Immature natural killer cell (primary cell): ENCODE measurements around the gene CEBPE. TPM values are rescaled to one million over a fixed set of nuclear protein-coding genes. Genes with fewer than 3 reads are reported as not detected.

Experiments
- DNase-seq, 3 donors: peaks; one replicate each; pipeline ENCODE4 v3.0.0; 2022; ENCODE audit warnings: mixed read lengths in 1 of 3
- H3K27ac Mint-ChIP-seq, 6 donors: one replicate each; pipeline ENCODE4 v1.8.0; 2020; ENCODE audit warnings: mixed read lengths in 6 of 6, mild to moderate bottlenecking in 5 of 6, inconsistent platforms in 4 of 6, moderate library complexity in 3 of 6
- H3K27me3 Mint-ChIP-seq, 3 donors: one replicate each; pipeline ENCODE4 v1.8.0; 2020 to 2021; ENCODE audit warnings: low read depth in 3 of 3, mild to moderate bottlenecking in 3 of 3, mixed read lengths in 3 of 3, moderate library complexity in 3 of 3, inconsistent platforms in 1 of 3
- H3K36me3 Mint-ChIP-seq, 3 donors: one replicate each; pipeline ENCODE4 v1.8.0; 2020; ENCODE audit warnings: mixed read lengths in 3 of 3, inconsistent platforms in 2 of 3, mild to moderate bottlenecking in 2 of 3
- H3K4me1 Mint-ChIP-seq, 2 donors: one replicate each; pipeline ENCODE4 v1.8.0; 2020; ENCODE audit warnings: inconsistent platforms in 2 of 2, mild to moderate bottlenecking in 2 of 2, mixed read lengths in 2 of 2, moderate library complexity in 1 of 2
- H3K4me3 Mint-ChIP-seq, 5 donors: one replicate each; pipeline ENCODE4 v1.8.0; 2020; ENCODE audit warnings: mild to moderate bottlenecking in 5 of 5, mixed read lengths in 5 of 5, inconsistent platforms in 3 of 5, moderate library complexity in 3 of 5
- H3K9me3 Mint-ChIP-seq, 6 donors: one replicate each; pipeline ENCODE4 v1.8.0; 2020; ENCODE audit warnings: mild to moderate bottlenecking in 6 of 6, mixed read lengths in 6 of 6, inconsistent platforms in 4 of 6, moderate library complexity in 3 of 6
- polyA plus RNA-seq, 3 donors: library from polyadenylated mRNA; unstranded; fragments of 300-500 nt; fragmentation: Illumina TruSeq; gene quantifications; one replicate each; pipeline ENCODE4 v1.2.3, GENCODE V29; 2021

Gene CEBPE
- polyA plus RNA-seq, 3 donors from 2014 or later = not detected

DNA sequence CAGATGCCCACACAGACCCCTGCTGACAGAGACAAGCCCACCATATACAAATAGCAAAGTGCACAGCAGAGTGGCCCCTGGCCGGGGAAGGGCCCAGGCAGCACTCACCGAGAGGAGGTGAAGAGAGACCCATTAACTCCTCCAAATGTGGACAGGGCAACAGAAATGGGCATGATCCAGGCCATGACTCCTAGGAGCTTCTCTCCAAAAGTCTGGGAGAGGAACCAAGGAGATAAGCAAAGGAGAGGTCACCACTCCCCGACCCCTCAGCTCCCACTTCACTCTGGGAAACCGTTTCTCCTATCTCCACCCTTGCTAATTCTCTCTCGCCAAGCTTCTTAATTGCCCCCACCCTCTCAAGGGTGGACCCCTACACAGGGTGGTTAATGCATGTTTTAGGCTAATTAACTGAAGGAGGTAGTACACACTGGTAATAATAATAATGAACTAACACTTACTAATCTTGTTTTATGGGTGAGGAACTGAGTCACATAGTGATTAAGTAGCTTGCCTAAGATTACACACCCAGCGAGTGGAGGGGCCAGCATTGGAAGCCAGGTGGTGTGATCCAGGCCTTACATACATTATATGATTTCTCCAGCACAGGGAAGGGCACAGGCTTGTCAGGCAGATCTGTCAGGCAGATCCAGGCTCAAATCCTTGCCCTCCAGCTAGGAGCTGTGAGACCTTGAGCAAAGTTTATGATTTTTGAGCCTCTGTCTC is 18.9 kb upstream of the CEBPE start:
- H3K9me3 Mint-ChIP-seq = no peaks in the 10 kb centered on the region
- no peak overlapping the region for H3K27ac Mint-ChIP-seq
- H3K4me3 Mint-ChIP-seq = no peak overlapping the region
- peaks cover 0 to 1% (median 1%) of the 10 kb centered on the region in 3 donors for H3K27me3 Mint-ChIP-seq
- no peak for DNase-seq
- H3K4me1 Mint-ChIP-seq = no peaks in the 10 kb centered on the region
- H3K36me3 Mint-ChIP-seq = no peaks in the 10 kb centered on the region

DNA sequence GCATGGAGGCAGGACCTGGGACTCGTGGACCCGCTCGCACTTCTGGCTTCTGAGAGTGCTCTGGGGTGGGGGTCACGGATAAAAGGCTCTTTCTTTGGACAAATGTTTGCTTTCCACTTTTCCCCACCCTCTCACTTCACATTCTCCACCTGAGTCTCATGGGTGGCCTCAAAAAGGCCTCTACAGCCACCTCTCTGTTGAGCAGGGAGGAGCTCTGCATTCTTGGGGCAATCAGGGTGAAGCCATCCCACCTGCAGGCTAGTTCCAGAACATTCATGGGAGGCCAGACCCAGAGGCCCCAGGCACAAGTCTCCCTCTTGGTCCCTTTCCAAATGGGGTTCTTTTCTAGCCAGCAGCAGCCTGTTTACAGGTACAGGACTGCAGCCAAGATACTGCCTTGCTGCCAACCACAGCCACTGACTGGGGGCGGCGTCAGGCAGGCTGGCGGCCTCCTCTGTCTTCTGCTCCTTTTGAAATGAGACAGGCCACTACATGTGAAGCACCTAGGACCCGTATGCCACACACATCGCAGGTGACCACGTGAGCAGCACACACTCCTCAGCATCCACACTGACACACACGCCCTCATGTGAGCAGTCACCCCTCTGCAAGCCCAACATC is 18.2 kb upstream of the CEBPE start:
- peaks cover 0 to 1% (median 1%) of the 10 kb centered on the region in 3 donors for H3K27me3 Mint-ChIP-seq
- no peak for DNase-seq
- no peak overlapping the region for H3K27ac Mint-ChIP-seq
- no peaks in the 10 kb centered on the region for H3K36me3 Mint-ChIP-seq
- no peaks in the 10 kb centered on the region for H3K9me3 Mint-ChIP-seq
- H3K4me1 Mint-ChIP-seq = no peaks in the 10 kb centered on the region
- no peak overlapping the region for H3K4me3 Mint-ChIP-seq

DNA sequence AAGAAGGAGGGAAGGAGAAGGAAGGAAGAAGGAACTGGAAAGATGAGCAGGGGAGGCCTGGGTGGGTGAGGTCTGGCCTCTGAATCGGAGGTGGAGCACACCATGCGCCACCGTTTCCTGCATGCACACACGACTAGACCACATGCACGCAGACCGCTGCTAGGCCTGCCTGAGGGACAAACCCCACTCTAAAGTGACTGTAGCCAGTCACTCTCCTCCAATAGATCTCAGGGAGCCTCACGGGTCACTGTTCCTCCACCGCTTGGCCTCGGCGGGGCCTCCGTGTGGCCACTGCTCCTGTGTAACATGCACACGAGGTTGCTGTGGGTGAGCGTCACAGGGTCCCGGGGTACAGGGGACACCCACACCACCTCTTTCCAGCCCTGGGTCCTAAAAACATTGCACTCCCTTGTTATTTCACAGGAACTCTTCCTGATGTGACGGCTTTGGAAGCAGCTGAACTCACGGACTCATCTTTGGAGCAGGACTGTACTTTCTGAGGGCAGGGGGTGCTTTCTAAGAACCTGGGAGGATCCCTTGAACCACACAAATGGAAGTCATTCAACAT is 17.6 kb upstream of the CEBPE start:
- H3K36me3 Mint-ChIP-seq = no peaks in the 10 kb centered on the region
- no peak for DNase-seq
- no peaks in the 10 kb centered on the region for H3K9me3 Mint-ChIP-seq
- H3K4me1 Mint-ChIP-seq = no peaks in the 10 kb centered on the region
- H3K27ac Mint-ChIP-seq = no peak overlapping the region
- no peak overlapping the region for H3K4me3 Mint-ChIP-seq
- H3K27me3 Mint-ChIP-seq = peaks cover 0 to 1% (median 1%) of the 10 kb centered on the region in 3 donors

DNA sequence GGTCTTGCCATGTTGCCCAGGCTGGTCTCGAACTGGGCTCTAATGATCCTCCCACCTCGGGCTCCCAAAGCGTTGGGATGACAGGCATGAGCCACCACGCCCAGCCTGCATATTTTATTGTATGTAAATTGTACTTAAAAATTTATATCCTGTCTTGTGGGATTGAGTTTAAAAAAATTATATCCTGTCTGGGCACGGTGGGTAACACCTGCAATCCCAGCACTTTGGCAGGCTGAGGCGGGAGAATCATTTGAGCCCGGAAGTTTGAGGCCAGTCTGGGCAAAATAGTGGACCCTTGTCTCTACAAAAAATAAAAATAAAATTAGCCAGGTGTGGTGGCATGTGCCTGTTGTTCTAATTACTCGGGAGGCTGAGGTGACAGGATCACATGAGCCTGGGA is 13.9 kb upstream of the CEBPE start:
- Mint-ChIP-seq H3K4me1 (no peaks in the 10 kb centered on the region), H3K27ac (no peak overlapping the region), H3K27me3 (peaks cover 0 to 8% (median 7%) of the 10 kb centered on the region in 3 donors)

DNA sequence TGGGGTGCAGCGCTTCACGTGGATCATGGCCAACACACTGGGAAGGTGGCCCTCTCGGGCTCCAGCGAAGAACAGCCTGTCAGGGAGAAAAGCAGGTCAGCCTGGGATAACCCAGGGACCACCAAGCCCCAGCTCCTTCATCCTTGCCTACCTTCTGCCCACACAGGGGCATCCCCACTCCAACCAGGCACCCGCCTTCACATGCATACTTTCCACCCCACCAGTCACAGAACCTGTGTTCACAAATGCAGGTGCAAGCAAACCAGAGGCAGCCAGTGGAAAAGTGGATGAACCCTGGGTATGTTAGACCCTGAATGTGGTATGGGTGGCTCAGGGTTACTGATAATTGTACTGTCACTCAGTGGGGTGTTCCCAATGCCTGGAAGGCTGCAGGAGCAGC is 12.4 kb upstream of the CEBPE start:
- Mint-ChIP-seq H3K4me1 (no peaks in the 10 kb centered on the region), H3K4me3 (no peak overlapping the region), H3K36me3 (no peaks in the 10 kb centered on the region), H3K27me3 (peaks cover 0 to 8% (median 8%) of the 10 kb centered on the region in 3 donors), H3K9me3 (no peaks in the 10 kb centered on the region), H3K27ac (no peak overlapping the region)
- DNase-seq = no peak

More for the DNA sequence above, 13.9 kb upstream of the CEBPE start:
- no peaks in the 10 kb centered on the region for H3K9me3 Mint-ChIP-seq
- no peak for DNase-seq
- H3K4me3 Mint-ChIP-seq = no peak overlapping the region
- no peaks in the 10 kb centered on the region for H3K36me3 Mint-ChIP-seq

DNA sequence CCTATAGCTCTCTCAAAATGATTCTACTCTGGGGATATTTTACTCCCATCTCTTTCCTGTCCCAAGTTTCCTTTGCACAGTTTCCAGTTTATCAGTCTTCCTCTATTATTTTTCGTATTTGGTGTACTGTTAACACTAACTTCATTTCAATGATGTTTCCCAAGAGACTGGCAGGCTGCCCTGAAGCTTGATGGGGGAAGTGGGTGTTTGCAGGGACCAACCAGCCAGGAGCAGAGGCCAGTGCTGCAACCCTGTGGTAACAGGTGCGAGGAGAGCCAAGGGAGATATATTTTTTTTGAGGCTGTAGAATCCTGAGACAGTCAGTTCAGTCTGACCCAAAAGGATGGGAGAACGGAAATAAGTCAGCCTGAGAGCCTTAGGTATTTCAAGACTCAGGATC is 11.8 kb upstream of the CEBPE start:
- Mint-ChIP-seq H3K4me3 (no peak overlapping the region), H3K9me3 (no peaks in the 10 kb centered on the region), H3K36me3 (no peaks in the 10 kb centered on the region), H3K27ac (no peak overlapping the region), H3K27me3 (peaks cover 0 to 8% (median 8%) of the 10 kb centered on the region in 3 donors), H3K4me1 (no peaks in the 10 kb centered on the region)
- no peak for DNase-seq

DNA sequence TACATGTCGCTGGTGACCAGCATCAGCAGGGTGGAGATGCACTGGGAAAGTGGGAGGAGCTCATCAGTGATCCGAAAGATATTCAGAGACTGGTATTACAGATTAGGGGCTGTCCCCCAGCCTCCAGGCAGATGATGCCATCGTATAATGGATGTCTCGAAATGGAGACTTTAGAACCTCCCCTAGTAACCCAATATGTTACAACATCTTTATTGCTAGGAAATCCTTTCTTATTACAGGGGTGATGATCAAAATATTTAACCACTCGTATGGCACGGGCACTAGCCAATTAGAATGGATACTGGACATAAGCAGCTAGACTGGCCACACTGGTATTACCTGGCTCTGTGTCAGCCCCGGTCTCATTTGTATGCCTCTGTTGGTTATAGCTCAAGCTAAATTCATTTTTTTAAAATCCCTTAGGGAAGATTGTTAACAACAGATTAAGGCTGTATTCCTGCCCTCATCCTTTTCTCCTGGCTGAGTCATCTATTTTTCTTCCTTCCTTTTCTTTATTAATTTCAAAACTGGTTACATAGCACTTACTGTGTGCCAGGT is 10.8 kb upstream of the CEBPE start:
- no peak for DNase-seq
- no peaks in the 10 kb centered on the region for H3K4me1 Mint-ChIP-seq
- no peaks in the 10 kb centered on the region for H3K36me3 Mint-ChIP-seq
- peaks cover 0 to 8% (median 8%) of the 10 kb centered on the region in 3 donors for H3K27me3 Mint-ChIP-seq
- no peak overlapping the region for H3K27ac Mint-ChIP-seq
- no peaks in the 10 kb centered on the region for H3K9me3 Mint-ChIP-seq
- H3K4me3 Mint-ChIP-seq = no peak overlapping the region

DNA sequence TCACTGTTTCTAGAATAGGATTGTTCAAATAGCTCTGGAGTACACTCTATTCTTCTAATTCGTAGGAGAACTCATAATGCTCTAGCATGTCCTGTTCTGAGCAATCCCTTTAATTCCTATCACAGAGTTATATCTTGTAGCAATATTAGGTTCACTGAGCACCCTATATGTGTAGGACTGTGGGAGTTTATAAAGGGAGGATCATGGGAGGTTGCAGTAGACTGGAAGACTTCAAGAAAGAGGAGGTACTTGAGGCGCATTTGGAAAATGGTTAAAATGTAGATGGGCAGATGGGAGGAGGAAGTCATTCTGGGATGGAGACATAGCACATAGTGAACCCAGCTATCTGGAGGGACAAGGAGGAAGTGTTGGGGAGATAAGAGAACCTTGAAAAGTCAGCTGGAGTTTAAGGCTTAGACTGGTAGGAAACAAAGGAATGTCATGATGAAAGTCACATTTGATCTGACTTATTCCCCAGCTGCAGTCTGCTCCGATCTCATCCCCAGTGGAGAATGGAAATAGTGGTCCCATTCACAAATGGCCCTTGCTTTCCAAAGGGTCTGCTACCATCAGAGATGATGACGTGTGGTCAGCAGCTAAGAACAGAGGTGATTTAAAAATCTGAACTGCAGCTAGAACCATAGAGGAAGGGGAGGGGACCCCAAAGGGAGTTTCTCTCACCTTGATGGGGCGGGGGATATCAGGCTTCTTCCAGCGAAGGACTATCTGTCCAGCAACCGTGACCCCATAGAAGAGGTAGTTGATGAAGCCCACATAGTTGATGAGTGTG is 10.1 kb upstream of the CEBPE start:
- Mint-ChIP-seq H3K36me3 (no peaks in the 10 kb centered on the region), H3K27me3 (peaks cover 0 to 8% (median 8%) of the 10 kb centered on the region in 3 donors), H3K9me3 (no peaks in the 10 kb centered on the region), H3K4me3 (no peak overlapping the region), H3K27ac (no peak overlapping the region), H3K4me1 (no peaks in the 10 kb centered on the region)
- no peak for DNase-seq

DNA sequence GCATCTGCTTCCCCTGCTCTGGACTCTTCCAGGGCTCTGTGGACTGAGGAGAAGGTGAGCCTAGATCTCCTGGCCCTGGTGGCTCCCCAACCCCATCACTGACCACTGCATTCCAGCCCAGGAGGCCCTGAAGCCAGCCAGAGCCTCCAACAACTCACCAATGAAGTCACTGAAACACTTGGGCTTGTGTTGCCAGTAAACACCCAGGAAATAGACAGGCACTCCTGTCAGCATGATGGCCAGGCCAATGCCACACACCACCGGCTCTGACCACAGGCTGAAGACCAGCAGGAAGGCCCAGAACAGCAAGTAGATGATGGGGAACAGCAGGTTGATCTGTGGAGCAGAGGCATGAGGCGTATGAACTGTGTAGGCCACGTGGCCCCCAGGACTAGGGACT is 8.8 kb upstream of the CEBPE start:
- Mint-ChIP-seq H3K27me3 (peaks cover 0 to 8% (median 8%) of the 10 kb centered on the region in 3 donors), H3K4me1 (no peaks in the 10 kb centered on the region)
- DNase-seq = no peak

DNA sequence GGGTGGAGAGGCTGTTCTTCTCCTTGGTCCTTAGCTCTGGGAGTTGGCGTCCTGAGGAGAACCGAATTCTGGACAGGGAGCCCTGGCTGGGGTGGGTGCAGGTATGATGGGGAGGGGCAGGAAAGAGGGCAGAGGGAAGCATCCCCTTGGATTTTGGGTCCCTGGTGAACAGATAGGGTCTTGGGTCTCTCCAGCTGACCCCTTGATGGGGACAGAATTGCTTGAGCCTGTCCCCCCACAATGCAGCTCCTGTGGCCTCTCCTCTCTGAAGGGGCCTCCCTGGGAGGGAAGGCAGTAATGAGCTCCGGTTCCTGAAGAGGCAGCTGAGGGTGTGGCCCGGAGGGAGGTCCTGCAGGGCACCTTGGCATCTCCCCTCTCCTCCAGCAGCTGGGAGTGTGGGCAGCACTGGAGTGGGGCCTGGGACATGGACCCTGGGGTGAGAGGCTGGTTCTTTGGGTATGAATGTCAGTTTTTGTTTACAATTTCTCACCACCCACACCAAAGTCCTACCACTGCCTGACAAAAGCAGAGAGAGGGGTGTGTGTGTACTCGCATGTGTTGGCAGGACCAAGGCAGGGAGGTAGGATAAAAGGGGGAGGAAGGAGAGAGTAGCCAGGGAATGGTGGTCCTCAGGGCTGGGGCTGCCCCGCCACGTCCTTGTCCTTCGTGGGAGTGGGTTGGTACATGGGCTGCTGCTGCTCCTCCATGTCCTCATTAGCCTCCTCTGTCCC is 7.7 kb upstream of the CEBPE start:
- H3K4me3 Mint-ChIP-seq = no peak overlapping the region
- DNase-seq = no peak
- peaks cover 0 to 8% (median 8%) of the 10 kb centered on the region in 3 donors for H3K27me3 Mint-ChIP-seq
- no peaks in the 10 kb centered on the region for H3K4me1 Mint-ChIP-seq
- H3K27ac Mint-ChIP-seq = no peak overlapping the region
- H3K36me3 Mint-ChIP-seq = no peaks in the 10 kb centered on the region
- no peaks in the 10 kb centered on the region for H3K9me3 Mint-ChIP-seq

More for the DNA sequence above, 8.8 kb upstream of the CEBPE start:
- Mint-ChIP-seq H3K4me3 (no peak overlapping the region), H3K27ac (no peak overlapping the region), H3K9me3 (no peaks in the 10 kb centered on the region), H3K36me3 (no peaks in the 10 kb centered on the region)

DNA sequence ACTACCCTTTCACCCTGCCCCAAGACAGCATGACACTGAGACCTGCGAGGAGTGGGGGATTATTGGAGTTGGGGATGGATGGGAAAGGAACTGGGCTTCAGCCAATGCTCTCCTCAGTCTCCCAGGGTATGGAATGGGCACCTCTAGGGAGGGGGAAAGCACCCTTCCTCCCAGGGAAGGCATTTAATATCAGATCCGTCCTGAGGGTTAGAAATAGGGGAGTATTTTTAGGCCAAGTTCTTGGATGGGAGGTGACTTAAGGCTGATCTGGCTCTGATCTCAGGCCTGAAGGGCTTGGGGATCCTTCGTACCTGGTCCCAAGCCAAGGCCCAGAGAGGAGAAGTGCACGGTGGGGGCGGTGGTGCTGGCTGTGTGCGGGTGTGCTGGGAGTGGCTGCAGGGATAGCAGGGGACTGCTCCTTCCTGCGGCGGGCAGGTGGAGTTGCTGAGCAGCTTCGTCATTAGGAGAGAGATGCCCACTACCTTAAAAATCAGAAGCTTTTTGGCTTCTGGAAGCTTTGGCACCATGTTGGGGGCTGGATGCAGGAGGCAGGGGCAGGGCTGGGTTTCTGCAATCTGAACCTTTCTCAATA is 7.0 kb upstream of the CEBPE start:
- no peaks in the 10 kb centered on the region for H3K9me3 Mint-ChIP-seq
- no peak overlapping the region for H3K4me3 Mint-ChIP-seq
- peaks cover 0 to 8% (median 8%) of the 10 kb centered on the region in 3 donors for H3K27me3 Mint-ChIP-seq
- no peaks in the 10 kb centered on the region for H3K36me3 Mint-ChIP-seq
- H3K27ac Mint-ChIP-seq = no peak overlapping the region
- no peak for DNase-seq
- H3K4me1 Mint-ChIP-seq = peaks cover 5 to 7% of the 10 kb centered on the region in 2 donors

DNA sequence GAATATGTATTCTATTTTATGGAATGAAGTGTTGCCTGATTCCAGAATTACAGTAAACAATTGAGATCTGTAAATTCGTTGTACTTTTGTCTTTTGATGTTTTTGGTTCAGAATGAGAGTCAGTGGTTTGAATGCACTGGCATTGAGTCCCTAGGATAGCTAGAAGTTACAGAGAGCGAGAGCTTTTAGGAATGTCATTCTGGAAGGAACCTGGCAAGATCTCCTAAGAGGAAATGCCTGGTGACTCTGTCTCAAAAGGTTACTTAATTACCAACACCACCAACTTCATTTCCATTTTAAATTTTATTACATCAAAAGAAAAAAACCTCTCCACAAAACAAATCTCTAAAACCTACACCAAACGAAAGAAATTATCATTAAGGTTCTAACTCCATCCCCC is 6.0 kb upstream of the CEBPE start:
- peaks cover 10 to 12% of the 10 kb centered on the region in 2 donors for H3K4me1 Mint-ChIP-seq
- DNase-seq = no peak
- H3K27me3 Mint-ChIP-seq = peaks cover 0 to 5% (median 4%) of the 10 kb centered on the region in 3 donors
- H3K4me3 Mint-ChIP-seq = no peak overlapping the region
- no peaks in the 10 kb centered on the region for H3K36me3 Mint-ChIP-seq
- no peaks in the 10 kb centered on the region for H3K9me3 Mint-ChIP-seq
- H3K27ac Mint-ChIP-seq = no peak overlapping the region
